Spleen (tissue), 11 donors: ENCODE results near the gene SEPTIN12. TPM values are rescaled to one million over a fixed set of nuclear protein-coding genes. Genes with fewer than 3 reads are reported as not detected.
A peak's percentile ranks its signal among the peaks of the same experiment; 100 is the strongest.

Experiments used
- DNase-seq: peaks from one replicate; pipeline ENCODE4 v3.0.0-alpha.2; 2020
- H3K27ac ChIP-seq, 8 donors: fragments of 200-600 bp; sonication (generic) in 7 of 8; 1 replicate in 4 of 8; 2 replicates in 4 of 8; pipeline versions ENCODE4 v1.5.0 to v1.8.0; 2016 to 2021; ENCODE audit warnings: inconsistent platforms in 4 of 8, mild to moderate bottlenecking in 4 of 8, moderate library complexity in 1 of 8
- H3K27me3 ChIP-seq, 7 donors: fragments of 200-600 bp; sonication (generic) in 6 of 7; replicated peaks in 1 of 7; 1 replicate in 4 of 7; 2 replicates in 3 of 7; pipeline versions ENCODE4 v1.5.0 to v1.8.0; 2016 to 2021; ENCODE audit warnings: inconsistent platforms in 3 of 7, mild to moderate bottlenecking in 1 of 7
- H3K36me3 ChIP-seq, 6 donors: fragments of 200-600 bp; sonication (generic) in 5 of 6; 1 replicate in 4 of 6; 2 replicates in 2 of 6; pipeline versions ENCODE4 v1.5.0 to v1.8.0; 2016 to 2021; ENCODE audit warnings: inconsistent platforms in 2 of 6
- H3K4me1 ChIP-seq, 6 donors: fragments of 200-600 bp; sonication (generic) in 5 of 6; 1 replicate in 3 of 6; 2 replicates in 3 of 6; pipeline versions ENCODE4 v1.5.0 to v1.8.0; 2016 to 2021; ENCODE audit warnings: inconsistent platforms in 3 of 6
- H3K4me3 ChIP-seq, 8 donors: fragments of 200-600 bp; sonication (generic) in 7 of 8; 1 replicate in 4 of 8; 2 replicates in 4 of 8; pipeline versions ENCODE4 v1.5.0 to v1.8.0; 2016 to 2021; ENCODE audit warnings: inconsistent platforms in 4 of 8, mild to moderate bottlenecking in 4 of 8, moderate library complexity in 2 of 8
- H3K9me3 ChIP-seq, 8 donors: fragments of 200-600 bp; sonication (generic) in 7 of 8; 1 replicate in 4 of 8; 2 replicates in 4 of 8; pipeline versions ENCODE4 v1.5.0 to v1.8.0; 2016 to 2021; ENCODE audit warnings: inconsistent platforms in 4 of 8
- POLR2A ChIP-seq, 3 donors: fragments of 450-650 bp; IDR thresholded peaks; one replicate each; pipeline ENCODE4 v1.5.1; 2017; ENCODE audit warnings: antibody characterized with exemption in 3 of 3, mild to moderate bottlenecking in 1 of 3
- POLR2AphosphoS5 ChIP-seq, 3 donors: sonication (generic); formaldehyde crosslinking; IDR thresholded peaks; one replicate each; pipeline ENCODE4 v1.5.1; 2017; ENCODE audit warnings: antibody characterized with exemption in 3 of 3
- WGBS, 5 donors: extraction: QIAGEN DNeasy Blood & Tissue Kit in 3 of 5; methylation state at CpG; one replicate each; pipeline versions ENCODE4 v1.1.5 to v1.1.7; 2013 to 2018; 5-methylcytosine and 5-hydroxymethylcytosine counted together
- intact Hi-C: fragments of 100-400 bp; cut with DNase I; formaldehyde crosslinking; loops from one replicate; pipeline ENCODE4 v1.15.0; 2023; ENCODE audit warnings: low total_unique reads
- polyA plus RNA-seq, 3 donors: library from polyadenylated mRNA; stranded (reverse); fragments of 200-250 nt; gene quantifications; one replicate each; pipeline ENCODE4 v1.2.1, GENCODE V29; 2013
- total RNA-seq, 7 donors: library from RNA; depleted of rRNA in 3 of 7; stranded (reverse); fragments of >200 nt in 3 of 7; fragmentation: NEBNext Ultra II Directional in 4 of 7; extraction: Animal tissue kit (Norgen Biotek cat#: 25700) in 4 of 7; gene quantifications; one replicate each; pipeline versions ENCODE4 v1.1.0 to v1.2.1, GENCODE V29; 2016 to 2021
- TF ChIP-seq, protein P1 (sequence below), 11 experiments: fragments of 200-600 bp in 7 of 11; fragments of 450-650 bp in 4 of 11; sonication (generic) in 4 of 11; IDR thresholded peaks in 8 of 11; conservative IDR thresholded peaks in 3 of 11; 1 replicate in 7 of 11; 2 replicates in 4 of 11; pipeline versions ENCODE4 v1.4.0 to v1.8.0; 2016 to 2021; ENCODE audit warnings: antibody characterized with exemption in 11 of 11, inconsistent platforms in 4 of 11, mild to moderate bottlenecking in 1 of 11
- donor health status: healthy with polysubstance abuse.
- donor health status: DM: no; HTN: no; CAD: no; lungs with moderate emphysema.
- donor health status: DM: no; HTN: no; CAD: no.
- donor health status: Bipolar disorder and iron deficiency.
- donor health status: healthy.
- donor health status: DM: no; HTN: no; CAD: no.
- donor health status: DM: yes; HTN: yes; CAD: no.

The SEPTIN12 gene
- total and polyA plus RNA-seq, 10 donors, result 0.37 TPM; not detected in 9

DNA sequence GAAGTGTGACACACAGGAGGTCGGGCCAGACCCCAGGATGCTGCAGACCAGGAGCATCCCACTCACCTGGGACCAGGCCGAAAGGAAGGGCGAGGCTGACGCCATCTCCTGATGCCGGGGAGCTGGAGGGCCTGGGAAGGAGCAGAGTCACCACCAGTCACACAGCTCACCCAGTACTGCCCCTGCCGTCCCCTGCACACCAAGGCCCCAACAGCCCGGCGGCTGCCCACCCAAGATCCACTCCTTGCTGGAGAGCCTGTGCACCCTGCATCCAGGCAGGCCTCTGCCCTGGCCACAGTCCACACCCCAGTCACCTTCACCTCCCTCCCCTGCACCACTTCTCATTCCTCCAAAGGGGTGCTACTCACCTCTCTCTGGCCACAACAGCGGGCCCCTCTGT lies 25.9 kb downstream of the SEPTIN12 start:
- no peak for DNase-seq
- peaks cover 14 to 54% (median 41%) of the 10 kb centered on the region in 6 donors for H3K4me1 ChIP-seq
- no peaks in the 10 kb centered on the region for H3K9me3 ChIP-seq
- no peaks in the 10 kb centered on the region for H3K27me3 ChIP-seq
- WGBS, 5 donors, result 81 to 86% (median 84%) methylated on average over 4 to 9 of the region's 9 CpGs
- TF ChIP-seq POLR2AphosphoS5 (IDR thresholded peaks at IDR 0.05), result peak in 1 of 3 donors; percentile 25
- TF ChIP-seq, protein P1, sequence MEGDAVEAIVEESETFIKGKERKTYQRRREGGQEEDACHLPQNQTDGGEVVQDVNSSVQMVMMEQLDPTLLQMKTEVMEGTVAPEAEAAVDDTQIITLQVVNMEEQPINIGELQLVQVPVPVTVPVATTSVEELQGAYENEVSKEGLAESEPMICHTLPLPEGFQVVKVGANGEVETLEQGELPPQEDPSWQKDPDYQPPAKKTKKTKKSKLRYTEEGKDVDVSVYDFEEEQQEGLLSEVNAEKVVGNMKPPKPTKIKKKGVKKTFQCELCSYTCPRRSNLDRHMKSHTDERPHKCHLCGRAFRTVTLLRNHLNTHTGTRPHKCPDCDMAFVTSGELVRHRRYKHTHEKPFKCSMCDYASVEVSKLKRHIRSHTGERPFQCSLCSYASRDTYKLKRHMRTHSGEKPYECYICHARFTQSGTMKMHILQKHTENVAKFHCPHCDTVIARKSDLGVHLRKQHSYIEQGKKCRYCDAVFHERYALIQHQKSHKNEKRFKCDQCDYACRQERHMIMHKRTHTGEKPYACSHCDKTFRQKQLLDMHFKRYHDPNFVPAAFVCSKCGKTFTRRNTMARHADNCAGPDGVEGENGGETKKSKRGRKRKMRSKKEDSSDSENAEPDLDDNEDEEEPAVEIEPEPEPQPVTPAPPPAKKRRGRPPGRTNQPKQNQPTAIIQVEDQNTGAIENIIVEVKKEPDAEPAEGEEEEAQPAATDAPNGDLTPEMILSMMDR (IDR thresholded peaks at IDR 0.05 in 8 of 11, conservative IDR thresholded peaks at IDR 0.05 in 3 of 11), result no peak
- TF ChIP-seq POLR2A (IDR thresholded peaks at IDR 0.05), result no peak
- H3K4me3 ChIP-seq, result no peak overlapping the region
- intact Hi-C loops, result no loop called here
- H3K36me3 ChIP-seq, result peaks cover 0 to 83% (median 63%) of the 10 kb centered on the region in 6 donors
- peak overlapping the region in 1 of 8 donors; percentile 38 for H3K27ac ChIP-seq

DNA sequence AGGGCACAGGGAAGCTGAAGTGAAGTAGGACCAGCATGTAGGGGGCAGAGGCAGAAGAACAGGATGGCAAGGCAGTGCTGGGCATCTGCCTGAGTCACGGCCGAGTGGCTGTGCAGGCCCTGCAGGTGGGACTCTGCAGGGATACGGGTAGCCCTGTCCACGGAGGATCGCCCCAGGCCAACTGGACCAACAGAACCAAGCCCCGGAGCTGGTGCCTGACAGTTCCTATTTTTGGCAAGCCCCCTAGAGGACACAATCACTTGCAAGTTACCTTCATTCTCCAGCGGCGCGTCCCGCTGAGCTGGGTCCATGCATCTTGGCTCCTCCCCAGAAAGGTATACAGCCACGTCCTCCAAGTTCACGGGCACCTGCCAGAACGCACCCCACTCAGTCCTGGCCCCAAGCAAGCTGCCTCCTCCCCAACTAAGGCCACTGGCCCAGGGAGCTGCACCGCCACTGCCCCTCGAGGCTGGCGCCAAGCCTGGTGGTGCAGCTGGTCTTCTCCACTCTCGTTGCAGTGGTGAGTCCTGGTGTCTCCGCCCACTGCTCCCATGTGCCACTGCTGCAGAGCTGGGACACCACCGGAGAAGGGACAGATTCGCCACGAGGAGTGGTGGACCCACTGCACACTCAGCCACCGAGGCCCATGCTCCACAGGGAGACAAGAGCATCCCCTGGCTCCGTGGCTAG lies 27.8 kb downstream of the SEPTIN12 start:
- H3K4me1 ChIP-seq, result peaks cover 7 to 38% (median 28%) of the 10 kb centered on the region in 6 donors
- intact Hi-C loops, result no loop called here
- peaks cover 0 to 5% (median 0%) of the 10 kb centered on the region in 8 donors for H3K9me3 ChIP-seq
- no peak overlapping the region for H3K4me3 ChIP-seq
- no peak for DNase-seq
- TF ChIP-seq POLR2A (IDR thresholded peaks at IDR 0.05), result no peak
- TF ChIP-seq POLR2AphosphoS5 (IDR thresholded peaks at IDR 0.05), result peak in 2 of 3 donors; percentile 26 to 35
- TF ChIP-seq, protein P1 (IDR thresholded peaks at IDR 0.05 in 8 of 11, conservative IDR thresholded peaks at IDR 0.05 in 3 of 11), result no peak
- H3K27ac ChIP-seq, result no peak overlapping the region
- H3K36me3 ChIP-seq, result peaks cover 0 to 100% (median 77%) of the 10 kb centered on the region in 6 donors
- WGBS, 5 donors, result 88 to 96% (median 93%) methylated on average over 17 to 23 of the region's 23 CpGs
- no peaks in the 10 kb centered on the region for H3K27me3 ChIP-seq

DNA sequence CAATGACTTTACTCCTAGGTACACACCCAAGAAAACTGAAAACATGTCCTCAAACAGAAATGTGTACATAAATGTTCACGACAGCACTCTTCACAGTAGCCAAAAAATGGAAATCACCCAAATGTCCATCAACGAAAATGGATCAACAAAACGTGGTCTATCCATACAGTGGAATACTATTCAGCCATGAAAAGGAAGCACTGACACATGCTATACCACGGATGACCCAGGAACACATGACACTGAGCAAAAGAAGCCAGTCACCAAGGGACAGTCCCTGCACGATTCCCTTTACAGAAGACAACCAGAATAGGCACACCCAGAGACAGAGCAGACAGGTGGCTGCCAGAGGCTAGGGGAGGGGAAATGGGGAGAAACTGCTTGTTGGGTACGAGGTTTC lies 32.5 kb downstream of the SEPTIN12 start:
- H3K27me3 ChIP-seq, result no peaks in the 10 kb centered on the region
- WGBS, 5 donors, result 94 to 99% (median 98%) methylated on average over 6 of the region's 6 CpGs
- no peak overlapping the region for H3K27ac ChIP-seq
- peaks cover 0 to 13% (median 5%) of the 10 kb centered on the region in 8 donors for H3K9me3 ChIP-seq
- intact Hi-C loops, result no loop called here
- H3K4me1 ChIP-seq, result no peaks in the 10 kb centered on the region
- H3K36me3 ChIP-seq, result peaks cover 4 to 100% (median 93%) of the 10 kb centered on the region in 6 donors
- H3K4me3 ChIP-seq, result no peak overlapping the region
- no peak for DNase-seq
- TF ChIP-seq POLR2A (IDR thresholded peaks at IDR 0.05) (no peak), POLR2AphosphoS5 (IDR thresholded peaks at IDR 0.05) (no peak)
- TF ChIP-seq, protein P1 (IDR thresholded peaks at IDR 0.05 in 8 of 11, conservative IDR thresholded peaks at IDR 0.05 in 3 of 11), result no peak

DNA sequence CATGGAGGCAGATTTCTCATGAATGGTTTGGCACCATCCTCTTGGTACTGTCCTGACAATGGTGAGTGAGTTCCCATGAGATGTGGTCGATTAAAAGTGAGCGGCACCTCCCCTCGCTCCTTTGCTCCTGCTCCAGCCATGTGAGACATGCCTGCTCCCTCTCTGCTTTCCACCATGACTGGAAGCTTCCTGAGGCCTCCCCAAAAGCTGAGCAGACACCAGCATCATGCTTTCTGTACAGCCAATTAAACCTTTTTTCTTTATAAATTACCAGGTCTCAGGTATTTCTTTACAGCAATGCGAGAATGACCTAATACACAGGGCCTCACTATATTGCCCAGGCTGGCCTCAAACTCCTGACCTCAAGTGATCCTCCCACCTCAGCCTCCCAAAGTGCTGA lies 33.3 kb downstream of the SEPTIN12 start:
- 97 to 100% (median 99%) methylated on average over 4 of the region's 4 CpGs for WGBS, 5 donors
- Histone ChIP-seq H3K27ac (no peak overlapping the region), H3K4me3 (no peak overlapping the region), H3K36me3 (peaks cover 4 to 100% (median 92%) of the 10 kb centered on the region in 6 donors), H3K9me3 (peaks cover 0 to 13% (median 5%) of the 10 kb centered on the region in 8 donors), H3K27me3 (no peaks in the 10 kb centered on the region), H3K4me1 (no peaks in the 10 kb centered on the region)
- TF ChIP-seq POLR2A (IDR thresholded peaks at IDR 0.05) (no peak), POLR2AphosphoS5 (IDR thresholded peaks at IDR 0.05) (no peak)
- TF ChIP-seq, protein P1 (IDR thresholded peaks at IDR 0.05 in 8 of 11, conservative IDR thresholded peaks at IDR 0.05 in 3 of 11), result no peak
- intact Hi-C loops, result no loop called here
- no peak for DNase-seq
